Activated naive CD8-positive, alpha-beta T cell treated with anti-CD3 and anti-CD28 coated beads, Interleukin-2, amount 50 U/mL, for 16 hours (primary cell): ENCODE data around the gene SLAIN1.

Source experiments
- DNase-seq: peaks from one replicate; pipeline ENCODE4 v3.0.0-alpha.2; 2020; ENCODE audit warnings: low read depth, low spot score

SLAIN1 gene

DNA sequence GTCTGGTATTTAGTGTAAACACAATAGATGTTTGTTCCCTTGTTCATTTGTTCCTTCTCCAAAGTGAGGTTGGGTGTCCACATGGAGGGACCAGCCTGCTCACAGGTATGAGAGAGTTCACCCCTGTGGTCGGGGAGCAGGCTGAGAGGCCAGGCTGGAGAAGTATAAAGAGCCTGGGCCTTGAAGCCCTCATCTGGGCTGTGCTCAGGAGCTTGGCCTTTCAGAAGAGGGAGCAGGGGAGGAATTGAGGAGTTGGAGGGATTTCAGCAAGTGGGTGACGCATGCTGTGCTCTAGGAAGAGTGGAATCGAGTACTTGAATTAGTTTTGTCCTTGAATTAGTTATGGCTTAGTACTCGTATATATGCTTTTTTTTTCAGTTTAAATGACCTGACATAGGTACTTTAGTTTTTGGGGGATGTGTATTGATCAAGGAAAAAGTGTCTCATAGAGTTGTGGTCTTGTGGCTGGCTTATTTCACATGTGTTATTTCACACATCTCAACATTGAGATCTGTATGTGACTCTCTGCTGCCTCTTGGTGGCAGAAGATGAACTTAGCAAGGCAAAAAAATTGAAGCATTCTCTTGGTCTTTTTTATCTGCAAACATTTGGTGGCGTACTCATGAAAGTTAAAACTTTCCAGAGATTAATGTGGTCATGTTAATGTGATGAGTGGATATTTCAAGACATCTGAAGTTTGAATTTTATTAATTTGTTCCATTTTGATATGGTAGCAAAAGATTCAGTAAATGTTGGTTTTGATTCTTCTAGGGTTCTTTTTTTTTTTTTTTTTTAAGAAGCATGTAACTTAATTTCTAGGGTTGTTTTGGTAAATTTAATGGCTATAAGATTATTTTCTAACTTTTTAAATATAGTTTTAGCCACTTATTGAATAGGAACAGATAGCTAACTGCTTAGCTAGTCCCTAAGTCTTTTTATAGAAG is 54.3 kb downstream of the SLAIN1 start:
- no peak for DNase-seq

DNA sequence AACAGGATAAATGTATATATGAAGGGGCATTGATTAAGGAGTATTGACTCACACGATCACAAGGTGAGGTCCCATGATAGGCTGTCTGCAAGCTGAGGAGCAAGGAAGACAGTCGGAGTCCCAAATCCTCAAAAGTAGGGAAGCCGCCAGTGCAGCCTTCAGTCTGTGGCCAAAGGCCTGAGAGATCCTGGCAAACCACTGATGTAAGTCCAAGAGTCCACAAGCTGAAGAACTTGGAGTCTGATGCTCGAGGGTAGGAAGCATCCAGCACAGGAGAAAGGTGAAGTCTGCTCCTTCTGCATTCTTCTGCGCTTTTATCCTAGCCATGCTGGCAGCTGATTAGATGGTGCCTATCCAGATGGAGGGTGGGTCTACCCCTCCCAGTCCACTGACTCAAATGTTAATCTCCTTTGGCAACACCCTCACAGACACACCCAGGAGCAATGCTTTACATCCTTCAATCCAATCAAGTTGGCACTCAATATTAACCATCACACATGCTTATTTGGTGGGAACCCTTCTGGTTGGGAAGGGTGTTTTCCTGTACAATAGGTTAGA is 55.1 kb downstream of the SLAIN1 start:
- DNase-seq: no peak

DNA sequence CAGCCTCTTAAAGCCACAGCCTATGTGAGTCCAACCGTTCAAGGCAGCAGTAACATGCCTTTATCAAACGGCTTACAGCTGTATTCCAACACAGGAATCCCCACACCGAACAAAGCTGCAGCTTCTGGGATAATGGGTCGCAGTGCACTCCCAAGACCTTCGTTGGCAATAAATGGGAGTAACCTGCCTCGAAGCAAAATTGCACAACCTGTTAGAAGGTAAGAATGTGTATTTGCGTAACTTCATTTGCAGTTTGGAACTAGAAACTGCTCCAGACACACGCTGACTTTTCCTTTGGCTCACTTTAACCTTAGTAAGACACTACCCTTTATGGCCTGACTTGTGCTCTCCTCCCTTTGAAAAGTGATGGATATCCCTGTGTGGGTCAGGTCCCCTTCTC is 63.4 kb downstream of the SLAIN1 start:
- DNase-seq: no peak

DNA sequence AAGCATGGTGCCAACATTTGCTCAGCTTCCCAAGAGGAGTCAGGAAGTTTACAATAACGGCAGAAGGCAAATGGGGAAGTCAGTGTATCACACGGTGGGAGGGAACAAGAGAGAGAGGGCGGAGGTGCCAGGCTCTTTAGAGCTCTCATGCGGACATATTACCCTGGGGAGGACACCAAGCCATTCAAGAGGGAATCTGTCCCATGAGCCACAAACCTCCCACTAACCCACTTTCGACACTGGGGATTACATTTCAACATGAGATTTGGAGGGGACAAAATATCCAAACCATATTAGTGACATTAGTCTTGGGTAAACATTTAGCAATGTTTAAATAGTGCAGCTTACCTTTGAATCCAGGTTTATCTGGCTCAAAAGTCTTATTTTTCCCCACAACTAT is 69.9 kb downstream of the SLAIN1 start:
- DNase-seq: no peak

DNA sequence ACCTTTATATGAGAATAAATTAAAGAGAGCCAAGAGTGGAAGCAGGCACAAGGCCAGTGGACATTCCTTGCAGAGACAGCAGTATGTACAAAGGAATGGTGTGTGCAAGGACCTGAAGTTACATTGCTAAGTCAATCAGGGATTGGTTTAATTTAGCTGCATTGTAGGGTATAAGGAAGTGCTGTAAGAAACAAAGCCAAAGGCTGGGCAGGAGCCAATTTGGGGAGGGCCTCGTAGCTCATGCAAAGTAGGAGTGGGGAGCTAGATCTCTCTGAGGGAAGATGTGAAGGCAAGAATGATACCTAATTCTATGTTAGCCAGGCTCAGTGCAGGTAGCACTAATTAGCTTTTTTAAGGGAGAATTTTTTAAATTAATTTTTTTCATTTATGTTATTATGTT is 76.7 kb downstream of the SLAIN1 start:
- no peak for DNase-seq

DNA sequence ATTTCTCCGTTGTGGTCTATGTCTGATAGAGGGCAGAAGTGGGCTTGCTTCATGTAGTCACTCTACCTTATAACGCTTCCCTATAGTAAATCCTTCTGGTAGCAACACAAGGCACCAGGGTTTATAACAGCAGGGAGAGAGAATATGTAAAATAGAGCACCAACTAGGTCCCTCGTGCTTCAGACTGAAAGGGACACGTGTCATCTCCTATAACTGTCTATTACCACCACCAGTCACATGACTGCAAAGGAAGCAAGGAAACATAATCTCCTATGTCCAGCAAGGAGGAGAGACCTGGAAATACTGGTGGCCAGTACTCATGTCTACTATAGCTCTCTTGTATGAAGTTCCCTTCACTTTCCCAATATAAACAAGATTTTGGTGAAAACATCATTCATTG is 79.2 kb downstream of the SLAIN1 start:
- no peak for DNase-seq

DNA sequence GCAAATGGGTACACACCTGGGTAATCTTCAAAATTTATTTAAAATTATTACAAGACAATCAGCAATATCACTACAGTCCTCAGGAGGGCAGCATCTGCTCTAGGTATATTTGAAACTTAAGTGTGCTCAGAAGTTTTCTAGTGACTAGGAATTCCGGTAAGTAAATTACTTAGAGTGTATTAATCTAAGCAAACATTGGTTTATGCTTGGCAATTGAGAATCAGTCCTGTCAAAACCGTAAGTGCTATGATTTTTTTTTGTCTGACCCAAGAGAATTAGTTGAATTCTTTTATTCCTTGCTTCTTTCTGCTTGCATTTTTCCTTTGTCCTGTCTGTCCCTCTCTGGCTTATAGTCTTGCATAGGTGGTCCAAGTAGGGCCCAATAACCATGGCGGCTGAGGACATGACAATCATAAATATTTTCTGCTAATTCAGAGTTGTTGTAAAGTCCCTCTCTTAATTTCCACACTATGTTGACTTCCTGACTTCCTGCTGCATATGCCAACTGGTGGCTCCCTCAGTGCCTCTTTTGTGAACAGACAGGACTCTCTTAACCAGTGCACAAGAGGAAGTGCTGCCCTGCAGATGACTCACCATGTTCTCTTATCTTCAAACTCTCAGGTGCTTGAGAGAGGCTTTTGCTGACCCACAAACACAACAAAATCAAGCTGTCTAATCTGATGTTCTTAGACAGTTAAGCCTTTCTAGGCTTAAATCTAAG is 82.2 kb downstream of the SLAIN1 start:
- no peak for DNase-seq

DNA sequence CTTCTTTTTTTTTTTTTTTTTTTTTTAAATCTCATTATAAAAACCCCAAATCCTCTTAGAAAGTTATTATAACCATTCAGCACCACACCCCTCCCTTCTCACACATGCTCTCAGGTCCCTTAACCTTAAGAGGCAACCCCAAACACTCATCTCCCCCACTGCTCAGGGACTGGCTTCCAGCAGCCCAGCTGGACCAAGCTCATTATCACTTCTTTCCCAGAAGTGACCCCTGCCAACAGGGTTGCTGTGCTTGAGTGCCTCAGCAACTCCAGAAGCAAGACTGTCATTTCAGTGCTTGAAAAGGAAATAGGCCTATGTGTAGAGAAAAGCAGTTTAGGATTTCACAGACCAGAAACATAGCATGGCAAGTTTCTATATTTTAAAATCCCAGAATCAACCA is 84.3 kb downstream of the SLAIN1 start:
- DNase-seq: no peak

DNA sequence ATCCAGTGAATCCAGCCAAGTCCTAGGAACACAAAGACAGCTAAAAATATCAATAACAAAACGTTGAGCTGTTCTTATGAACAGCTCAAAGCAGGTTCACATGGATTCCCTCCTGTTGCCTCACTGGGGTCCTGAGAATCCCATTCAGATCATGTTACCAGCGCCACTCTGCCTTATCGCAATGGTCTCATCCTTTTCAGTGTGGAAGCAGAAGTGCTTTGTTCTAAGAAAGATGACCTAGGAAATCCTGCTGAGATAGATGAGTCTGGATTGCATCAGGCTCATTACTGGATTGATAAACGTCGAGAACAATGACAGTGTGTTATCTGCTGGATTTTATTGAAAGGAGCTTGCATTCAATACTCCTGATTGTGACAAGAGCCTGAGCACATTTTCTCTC is 87.0 kb downstream of the SLAIN1 start:
- DNase-seq: no peak

DNA sequence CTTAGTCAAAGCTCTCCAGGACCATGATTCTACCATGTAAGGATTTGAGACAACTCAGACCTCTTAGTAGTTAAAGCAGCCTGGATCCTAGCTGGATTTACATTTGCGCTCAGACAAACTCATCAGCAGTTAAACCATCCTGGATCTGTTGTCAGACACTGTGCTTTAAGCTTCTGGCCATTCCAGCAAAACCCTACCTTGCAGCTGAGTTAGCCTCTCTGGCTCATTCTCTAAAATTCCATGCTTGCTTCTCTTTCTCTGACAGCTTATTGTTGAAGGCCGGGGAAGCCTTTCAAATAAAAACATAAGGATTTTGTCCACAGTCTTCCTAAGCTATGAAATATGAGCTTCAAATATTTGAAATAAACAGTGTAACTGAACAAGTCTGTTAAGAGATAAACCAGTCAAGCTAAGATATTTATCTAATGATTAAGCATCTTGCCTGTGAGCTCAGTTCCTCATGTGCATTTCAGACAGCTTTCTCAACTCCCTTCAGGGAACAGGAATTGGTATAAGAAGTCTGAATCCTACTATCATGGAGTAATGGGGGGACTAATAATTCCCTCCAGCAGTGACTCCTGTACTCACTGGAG is 89.3 kb downstream of the SLAIN1 start:
- DNase-seq: no peak

DNA sequence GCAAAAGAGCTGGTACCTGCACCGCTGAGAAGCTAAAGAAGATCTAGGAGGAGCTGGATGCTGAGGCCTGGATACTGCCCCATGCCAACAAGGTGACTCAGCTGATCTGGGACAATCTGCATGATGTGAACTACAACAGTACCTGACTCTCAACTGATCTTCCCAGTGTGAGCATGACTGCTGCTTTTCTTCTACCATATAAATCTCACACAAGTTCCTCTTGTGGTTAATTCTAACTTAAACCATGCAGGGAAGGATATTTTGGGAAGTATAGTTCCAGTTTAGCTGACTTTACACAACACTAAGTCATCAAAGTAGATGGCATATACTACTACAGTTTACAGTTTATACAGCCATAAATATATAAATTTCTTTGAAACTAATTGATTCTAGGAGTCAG is 91.9 kb downstream of the SLAIN1 start:
- DNase-seq: no peak

DNA sequence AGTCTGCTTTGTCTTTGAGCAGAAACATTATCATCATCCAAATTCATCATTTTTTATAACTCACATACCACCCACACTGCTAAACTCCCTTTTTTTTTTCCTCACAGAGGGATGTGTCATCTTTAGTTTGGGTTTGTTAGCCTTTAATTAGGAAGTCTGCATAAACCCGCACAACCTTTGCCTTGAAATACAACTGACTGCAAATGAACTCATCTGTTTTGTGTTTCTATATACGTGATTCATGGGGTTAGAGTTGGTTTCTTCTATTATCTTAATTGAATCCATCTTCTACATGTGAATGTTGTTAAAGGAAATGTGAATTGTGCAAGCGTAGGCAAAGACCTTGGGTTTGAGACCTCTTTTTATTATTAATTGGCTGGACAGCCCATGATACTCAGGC is 102.7 kb downstream of the SLAIN1 start:
- no peak for DNase-seq

DNA sequence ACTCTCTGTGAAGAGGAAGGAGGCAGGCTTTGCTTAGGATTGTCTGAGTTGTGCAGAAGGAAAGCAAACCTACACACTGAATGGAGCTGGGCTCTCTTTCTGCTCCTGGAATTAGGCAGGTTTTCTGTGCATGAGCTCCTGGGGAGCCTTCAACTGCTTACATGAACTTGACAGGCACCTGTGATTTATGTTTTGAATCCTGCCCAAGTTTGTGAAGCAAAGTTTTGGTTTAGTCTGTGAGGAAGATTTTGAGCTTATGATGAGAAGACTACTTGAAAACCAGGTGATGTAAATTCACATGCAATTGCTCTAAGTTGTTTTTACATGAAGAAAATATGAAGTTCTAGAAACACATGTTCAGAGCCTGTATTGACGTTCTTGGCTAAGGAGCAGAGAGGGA is 109.0 kb downstream of the SLAIN1 start:
- no peak for DNase-seq

DNA sequence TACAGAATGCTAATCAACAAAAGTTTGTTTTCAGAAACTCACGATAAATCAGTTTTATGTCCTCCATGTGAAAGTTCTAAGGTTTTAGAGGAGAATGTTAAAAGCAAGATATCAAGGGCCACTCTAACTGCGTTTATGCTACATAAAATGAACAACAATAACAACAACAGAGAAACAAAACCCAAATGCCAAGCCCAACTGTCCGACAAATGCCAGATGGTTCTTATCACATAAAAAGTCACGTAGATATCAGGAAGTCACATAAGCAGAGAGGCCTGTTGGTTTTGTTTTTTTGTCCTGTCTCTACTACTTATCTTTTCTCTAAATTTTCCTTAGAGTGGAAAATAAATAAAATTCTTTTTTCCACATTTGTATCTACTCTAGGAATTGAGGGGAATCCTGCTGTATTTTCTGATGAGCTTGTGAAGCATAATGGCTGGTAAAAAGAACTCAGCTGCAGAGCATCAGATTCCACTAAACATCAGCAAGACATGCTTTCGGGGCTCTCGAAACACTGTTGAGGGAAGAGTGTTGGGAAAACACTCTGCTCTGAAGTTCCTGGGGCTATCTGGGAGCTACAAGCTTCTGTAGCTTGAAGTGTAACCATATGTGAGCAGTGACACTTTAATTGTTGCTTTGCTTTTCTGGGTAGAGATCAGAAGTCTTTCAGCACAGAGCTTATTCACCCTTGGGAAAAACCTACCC is 110.1 kb downstream of the SLAIN1 start:
- no peak for DNase-seq

DNA sequence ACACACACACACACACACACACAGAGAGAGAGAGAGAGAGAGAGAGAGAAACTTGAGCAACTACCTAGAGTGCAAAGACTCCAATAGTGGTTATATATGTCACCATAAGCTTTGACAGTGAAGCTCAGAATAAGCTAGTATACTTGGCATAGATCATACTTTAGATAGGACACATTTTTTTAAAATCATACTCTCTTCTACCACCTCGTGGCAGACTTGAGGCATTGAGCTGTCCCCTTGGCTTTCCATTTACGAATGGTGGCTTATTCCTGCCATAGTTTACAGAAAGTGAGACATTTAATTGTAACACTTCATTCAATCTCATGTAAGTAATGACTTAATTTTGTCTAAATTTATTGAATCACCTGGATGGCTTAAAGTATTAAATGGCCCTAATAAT is 112.9 kb downstream of the SLAIN1 start:
- no peak for DNase-seq

DNA sequence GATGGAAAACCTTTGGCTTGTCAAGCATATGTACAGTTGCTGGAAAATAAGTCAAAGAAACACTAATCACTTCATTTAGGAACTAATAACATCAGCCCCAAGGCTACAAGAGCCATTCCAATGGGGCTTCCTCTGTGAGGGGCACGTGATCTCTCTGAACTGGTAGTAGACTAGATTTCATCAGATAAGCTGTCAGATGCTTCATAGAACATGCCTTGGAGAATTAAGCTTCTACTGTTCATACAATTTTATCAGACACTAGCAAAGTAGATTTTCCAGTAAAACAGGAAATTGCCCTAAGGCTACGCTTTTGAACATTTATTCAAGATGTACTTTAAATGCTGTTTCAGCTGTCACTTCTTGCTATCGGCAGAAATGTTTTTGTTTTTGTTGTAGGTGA is 113.4 kb downstream of the SLAIN1 start:
- DNase-seq: no peak

DNA sequence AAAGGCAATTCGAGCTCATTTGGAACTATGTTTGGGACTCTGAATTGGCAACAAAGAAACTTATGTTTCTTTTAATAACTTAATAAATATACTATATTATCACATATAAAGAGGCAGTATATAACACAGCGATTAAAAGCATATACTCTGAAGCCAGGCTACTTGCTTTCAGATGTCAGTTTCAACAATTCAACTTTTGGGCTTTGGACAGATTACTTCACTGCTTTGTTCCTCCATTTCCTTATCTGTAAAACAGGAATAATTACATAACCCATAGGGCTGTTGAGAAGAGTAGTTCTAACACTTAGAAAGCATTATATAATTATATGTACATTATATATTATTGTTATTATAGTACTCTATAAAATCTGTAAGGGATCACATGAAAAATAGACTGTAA is 113.9 kb downstream of the SLAIN1 start:
- no peak for DNase-seq

DNA sequence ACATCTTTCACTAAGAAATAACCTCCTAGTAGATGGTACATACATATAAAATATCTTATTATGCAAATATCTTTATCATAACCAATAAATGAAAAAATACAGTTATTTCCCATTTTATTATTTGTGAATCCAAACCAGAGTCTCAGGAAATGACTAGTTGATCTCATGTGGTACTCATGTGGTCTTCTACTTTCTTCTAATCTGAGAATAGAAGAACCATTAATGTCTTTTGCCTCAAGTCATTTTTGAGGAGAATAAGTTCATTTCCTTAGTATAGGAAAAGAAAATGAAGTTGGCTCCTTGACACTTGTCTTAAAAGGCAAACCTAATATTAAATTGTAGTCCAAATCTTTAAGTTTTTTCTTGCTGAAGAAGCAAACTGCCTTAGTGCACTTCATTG is 114.5 kb downstream of the SLAIN1 start:
- no peak for DNase-seq
